ENCODE measurements around the gene DHCR24. TPM values are rescaled to one million over a fixed set of nuclear protein-coding genes. Genes with fewer than 3 reads are reported as not detected.
"Not testable (repeated sequence)": the region's sequence is repeated elsewhere in the genome, so short reads cannot be mapped to it uniquely, and the experiment has no call there.

The DHCR24 gene
- total and polyA plus RNA-seq, 2 of the 13 experiments (the other 11 are each of a cell fraction or from before 2014, with no cell fraction given), result 374 to 448 TPM

- TF ChIP-seq CHD4 (IDR thresholded peaks at IDR 0.05; ENCODE audit: borderline replicate concordance, low read length), result peak; percentile 95; the same call in 1 of the 2 replicates
Observed at GRCh38 chr1:54919367-54920359, 32.7 kb upstream of the DHCR24 start (continued).

GRCh38 chr1:54911076-54911475 lies 24.1 kb upstream of the DHCR24 start:
- FAIRE-seq; H3K4me2 ChIP-seq (ENCODE audit: low read depth, low read length); H3K4me3 ChIP-seq (replicated peaks in 1 of 3; ENCODE audit: insufficient read depth in 1 of 3, low read depth in 2 of 3, low read length in 3 of 3); BruUV-seq (replicated peaks); H3K4me1 ChIP-seq (ENCODE audit: insufficient read depth, low read length); ATAC-seq; intact Hi-C loops (cut with micrococcal nuclease; ENCODE audit: unreplicated experiment); H2AFZ ChIP-seq (ENCODE audit: low read length); in situ Hi-C loops (cut with HindIII; ENCODE audit: extremely low pct_ligation_motif_present, low pct_unique_long_range_greater_than_20kb); CTCF ChIA-PET (ENCODE audit: low intra/inter-chr PET ratio, low total read pairs); H3K27ac ChIP-seq (ENCODE audit: extremely low read length, insufficient read depth, low read length); POLR2A ChIA-PET; H3K9ac ChIP-seq (ENCODE audit: insufficient read depth, low read depth, low read length); H4K20me1 ChIP-seq (ENCODE audit: insufficient read depth, low read length); H3K9me3 ChIP-seq (ENCODE audit: low read length); DNase-seq (ENCODE audit: low spot score); H3K79me2 ChIP-seq (ENCODE audit: insufficient read depth, low read length); H3K36me3 ChIP-seq (replicated peaks in 1 of 2; ENCODE audit: control insufficient read depth in 1 of 2, insufficient read depth in 2 of 2, low read length in 2 of 2): not testable (repeated sequence)
- peaks cover 0 to 23% of the 10 kb centered on the region in 2 experiments; a peak in 2 of 5 replicates for H3K27me3 ChIP-seq (ENCODE audit: control insufficient read depth in 1 of 2, insufficient read depth in 2 of 2, low read length in 2 of 2)
- WGBS (ENCODE audit: low lambda C conversion rate), result 54% methylated on average over 14 of the region's 14 CpGs

- H3K36me3 ChIP-seq (replicated peaks in 1 of 2; ENCODE audit: control insufficient read depth in 1 of 2, insufficient read depth in 2 of 2, low read length in 2 of 2), result no peaks in the 10 kb centered on the region
- TF ChIP-seq TBP (CRISPR knock-in tag; IDR thresholded peaks at IDR 0.05) (no peak), RBM39 (IDR thresholded peaks at IDR 0.05; ENCODE audit: low read depth, low read length, poor library complexity, severe bottlenecking) (no peak), ZNF432 (CRISPR knock-in tag; IDR thresholded peaks at IDR 0.05; ENCODE audit: borderline replicate concordance) (no peak), ZNF614 (CRISPR knock-in tag; IDR thresholded peaks at IDR 0.05; ENCODE audit: borderline replicate concordance) (no peak), ZBTB25 (CRISPR knock-in tag; IDR thresholded peaks at IDR 0.05) (no peak), HNRNPH1 (optimal IDR thresholded peaks at IDR 0.05; ENCODE audit: low read depth, low read length) (no peak), SIN3B (IDR thresholded peaks at IDR 0.05; ENCODE audit: low read length) (no peak)
- H3K27ac ChIP-seq (ENCODE audit: extremely low read length, insufficient read depth, low read length), result no peak overlapping the region
- no peak for FAIRE-seq
- H4K20me1 ChIP-seq (ENCODE audit: insufficient read depth, low read length), result no peaks in the 10 kb centered on the region
- intact Hi-C loops (cut with micrococcal nuclease; ENCODE audit: unreplicated experiment), result no loop called here
- no peak overlapping the region for H2AFZ ChIP-seq (ENCODE audit: low read length)
- no TSS peak for BruUV-seq (replicated peaks)
- 62% methylated on average over 6 of the region's 6 CpGs for WGBS (ENCODE audit: low lambda C conversion rate)
- no peaks in the 10 kb centered on the region for H3K79me2 ChIP-seq (ENCODE audit: insufficient read depth, low read length)
- CTCF ChIA-PET (ENCODE audit: low intra/inter-chr PET ratio, low total read pairs), result no interaction called here
- no peak for DNase-seq (ENCODE audit: low spot score)
- no peak overlapping the region for H3K4me2 ChIP-seq (ENCODE audit: low read depth, low read length)
- no peak overlapping the region for H3K4me3 ChIP-seq (replicated peaks in 1 of 3; ENCODE audit: insufficient read depth in 1 of 3, low read depth in 2 of 3, low read length in 3 of 3)
- in situ Hi-C loops (cut with HindIII; ENCODE audit: extremely low pct_ligation_motif_present, low pct_unique_long_range_greater_than_20kb), result no loop called here
- no peak overlapping the region for H3K9ac ChIP-seq (ENCODE audit: insufficient read depth, low read depth, low read length)
- H3K27me3 ChIP-seq (ENCODE audit: control insufficient read depth in 1 of 2, insufficient read depth in 2 of 2, low read length in 2 of 2), result peaks cover 0 to 29% of the 10 kb centered on the region in 2 experiments; a peak in 2 of 5 replicates
- no peak for ATAC-seq
- POLR2A ChIA-PET, result no interaction called here
- no peaks in the 10 kb centered on the region for H3K9me3 ChIP-seq (ENCODE audit: low read length)
- no peaks in the 10 kb centered on the region for H3K4me1 ChIP-seq (ENCODE audit: insufficient read depth, low read length)
Observed at GRCh38 chr1:54906586-54906985, 19.6 kb upstream of the DHCR24 start.

All from HepG2 (cell line).